Smooth muscle cell (in vitro differentiated cells): ENCODE data around the gene SSU72. TPM values are rescaled to one million over a fixed set of nuclear protein-coding genes. Genes with fewer than 3 reads are reported as not detected.

ENCODE experiments used
- DNase-seq: peaks from one replicate; lab custom pipeline; 2025; ENCODE audit not compliant: unreplicated experiment; lab: John Stamatoyannopoulos, UW
- H2AFZ ChIP-seq: fragments of 200-600 bp; sonication (generic); 2 replicates; pipeline ENCODE4 v1.6.0; 2016; ENCODE audit warnings: antibody characterized with exemption, low read depth, mild to moderate bottlenecking
- H3F3A ChIP-seq: fragments of 200-600 bp; sonication (generic); 2 replicates; pipeline ENCODE4 v1.6.0; 2017; ENCODE audit warnings: antibody characterized with exemption, low read depth
- H3K27ac ChIP-seq: fragments of 200-600 bp; sonication (generic); 2 replicates; pipeline ENCODE4 v1.5.1; 2016; ENCODE audit warnings: low read depth, mild to moderate bottlenecking
- H3K27me3 ChIP-seq: fragments of 200-600 bp; sonication (generic); 2 replicates; pipeline ENCODE4 v1.6.1; 2016; ENCODE audit warnings: low read depth, mild to moderate bottlenecking
- H3K36me3 ChIP-seq: fragments of 200-600 bp; sonication (generic); 2 replicates; pipeline ENCODE4 v1.5.1; 2016; ENCODE audit warnings: low read depth
- H3K4me1 ChIP-seq: fragments of 200-600 bp; sonication (generic); 2 replicates; pipeline ENCODE4 v1.5.1; 2016; ENCODE audit warnings: low read depth
- H3K4me2 ChIP-seq: fragments of 200-600 bp; sonication (generic); 2 replicates; pipeline ENCODE4 v1.6.0; 2016; ENCODE audit warnings: mild to moderate bottlenecking
- H3K4me3 ChIP-seq: fragments of 200-600 bp; sonication (generic); 2 replicates; pipeline ENCODE4 v1.5.1; 2016; ENCODE audit warnings: mild to moderate bottlenecking
- H3K79me2 ChIP-seq: fragments of 200-600 bp; sonication (generic); 2 replicates; pipeline ENCODE4 v1.6.0; 2016; ENCODE audit warnings: low read depth, mild to moderate bottlenecking
- H3K9ac ChIP-seq: fragments of 200-600 bp; sonication (generic); 2 replicates; pipeline ENCODE4 v1.6.0; 2016; ENCODE audit warnings: low read depth
- H3K9me3 ChIP-seq: fragments of 200-600 bp; sonication (generic); replicated peaks from 2 replicates; pipeline ENCODE4 v1.5.1; 2016; ENCODE audit warnings: low read depth
- H4K20me1 ChIP-seq: fragments of 200-600 bp; sonication (generic); 2 replicates; pipeline ENCODE4 v1.6.0; 2016; ENCODE audit warnings: low read depth
- CTCF ChIP-seq: fragments of 200-600 bp; sonication (generic); IDR thresholded peaks from 2 replicates; pipeline ENCODE4 v1.5.1; 2017; ENCODE audit warnings: borderline replicate concordance, mild to moderate bottlenecking, antibody characterized with exemption; ENCODE audit not compliant: insufficient read depth, poor library complexity, severe bottlenecking
- WGBS: methylation state at CpG from one replicate; pipeline ENCODE4 v1.1.7; 2016; ENCODE audit warnings: low lambda C conversion rate; 5-methylcytosine and 5-hydroxymethylcytosine counted together
- polyA plus RNA-seq: library from polyadenylated mRNA; unstranded; fragments of >200 nt; fragmentation: Nextera tagmentation; extraction: Ambion mirVana; gene quantifications from 2 replicates; pipeline ENCODE4 v1.2.1, GENCODE V29; 2016
- total RNA-seq: library from RNA; depleted of rRNA; stranded (reverse); fragments of >200 nt; gene quantifications from 2 replicates; pipeline ENCODE4 v1.2.3, GENCODE V29; 2014

The SSU72 gene
- total and polyA plus RNA-seq, 2 experiments from 2014 or later: 116 to 223 TPM

- WGBS: 15% methylated on average over 70 of the region's 111 CpGs
- no peak overlapping the region for H3K9ac ChIP-seq
- H2AFZ ChIP-seq: no peak overlapping the region
- H4K20me1 ChIP-seq: no peaks in the 10 kb centered on the region
- TF ChIP-seq CTCF: no peak
- peak overlapping the region; percentile 35 for H3K4me3 ChIP-seq
- H3K9me3 ChIP-seq: no peaks in the 10 kb centered on the region
- H3K79me2 ChIP-seq: no peaks in the 10 kb centered on the region
- no peaks in the 10 kb centered on the region for H3F3A ChIP-seq
- H3K4me2 ChIP-seq: peak overlapping the region; percentile 76
- H3K27ac ChIP-seq: no peak overlapping the region
- peaks cover 57% of the 10 kb centered on the region for H3K27me3 ChIP-seq
- no peak for DNase-seq
- H3K36me3 ChIP-seq: no peaks in the 10 kb centered on the region
- H3K4me1 ChIP-seq: no peaks in the 10 kb centered on the region
These were observed 24.6 kb upstream of the SSU72 start for GRCh38 chr1:1599030-1599934.

GRCh38 chr1:1598720-1599029, 24.0 kb upstream of the SSU72 start:
- no peaks in the 10 kb centered on the region for H3K4me1 ChIP-seq
- no peak overlapping the region for H3K4me3 ChIP-seq
- H3K27me3 ChIP-seq: peaks cover 55% of the 10 kb centered on the region
- no peak overlapping the region for H3K27ac ChIP-seq
- no peaks in the 10 kb centered on the region for H4K20me1 ChIP-seq
- no peak overlapping the region for H3K9ac ChIP-seq
- no peaks in the 10 kb centered on the region for H3K36me3 ChIP-seq
- no peak overlapping the region for H2AFZ ChIP-seq
- DNase-seq: no peak
- H3K79me2 ChIP-seq: no peaks in the 10 kb centered on the region
- H3K9me3 ChIP-seq: no peaks in the 10 kb centered on the region
- no peak for TF ChIP-seq CTCF
- H3K4me2 ChIP-seq: no peak overlapping the region
- no peaks in the 10 kb centered on the region for H3F3A ChIP-seq
- WGBS: 95% methylated on average over 9 of the region's 13 CpGs

GRCh38 chr1:1598051-1598719, 23.5 kb upstream of the SSU72 start:
- peaks cover 53% of the 10 kb centered on the region for H3K27me3 ChIP-seq
- H3K36me3 ChIP-seq: no peaks in the 10 kb centered on the region
- no peak overlapping the region for H3K4me3 ChIP-seq
- no peaks in the 10 kb centered on the region for H3F3A ChIP-seq
- DNase-seq: no peak
- no peaks in the 10 kb centered on the region for H4K20me1 ChIP-seq
- 93% methylated on average over 28 of the region's 28 CpGs for whole genome bisulfite sequencing
- H3K9ac ChIP-seq: no peak overlapping the region
- H3K4me2 ChIP-seq: no peak overlapping the region
- no peaks in the 10 kb centered on the region for H3K4me1 ChIP-seq
- no peak for TF ChIP-seq CTCF
- no peak overlapping the region for H2AFZ ChIP-seq
- H3K9me3 ChIP-seq: no peaks in the 10 kb centered on the region
- no peaks in the 10 kb centered on the region for H3K79me2 ChIP-seq
- H3K27ac ChIP-seq: no peak overlapping the region
